Nephron progenitor cell (in vitro differentiated cells): Measurements from ENCODE around the gene PTRH2.

Experiments
- DNase-seq: peaks from one replicate; pipeline ENCODE4 v3.0.0; 2021
- H3K27ac Mint-ChIP-seq: 2 replicates; pipeline ENCODE4 v1.8.0; 2021; ENCODE audit warnings: mild to moderate bottlenecking, moderate library complexity, mixed read lengths
- H3K27me3 Mint-ChIP-seq: 2 replicates; pipeline ENCODE4 v1.8.0; 2021; ENCODE audit warnings: mild to moderate bottlenecking, low read depth, mixed read lengths; ENCODE audit not compliant: poor library complexity
- H3K36me3 Mint-ChIP-seq: 2 replicates; pipeline ENCODE4 v1.8.0; 2021; ENCODE audit warnings: low read depth, mixed read lengths
- H3K4me1 Mint-ChIP-seq: 2 replicates; pipeline ENCODE4 v1.8.0; 2021; ENCODE audit warnings: mixed read lengths
- H3K4me3 Mint-ChIP-seq: 2 replicates; pipeline ENCODE4 v1.8.0; 2021; ENCODE audit warnings: mild to moderate bottlenecking, moderate library complexity, mixed read lengths
- H3K9me3 Mint-ChIP-seq: 2 replicates; pipeline ENCODE4 v1.8.0; 2021; ENCODE audit warnings: mild to moderate bottlenecking, moderate library complexity, mixed read lengths
- TF ChIP-seq, protein P1 (sequence below): fragments of 200-600 bp; sonication (generic); IDR thresholded peaks from 2 replicates; pipeline ENCODE4 v1.5.0; 2021; ENCODE audit warnings: antibody characterized with exemption

Gene PTRH2

GRCh38 chr17:59737324-59737723, 30.1 kb upstream of the PTRH2 start:
- H3K4me3 Mint-ChIP-seq, result no peak overlapping the region
- no peak for DNase-seq
- H3K4me1 Mint-ChIP-seq, result no peaks in the 10 kb centered on the region
- TF ChIP-seq, protein P1, sequence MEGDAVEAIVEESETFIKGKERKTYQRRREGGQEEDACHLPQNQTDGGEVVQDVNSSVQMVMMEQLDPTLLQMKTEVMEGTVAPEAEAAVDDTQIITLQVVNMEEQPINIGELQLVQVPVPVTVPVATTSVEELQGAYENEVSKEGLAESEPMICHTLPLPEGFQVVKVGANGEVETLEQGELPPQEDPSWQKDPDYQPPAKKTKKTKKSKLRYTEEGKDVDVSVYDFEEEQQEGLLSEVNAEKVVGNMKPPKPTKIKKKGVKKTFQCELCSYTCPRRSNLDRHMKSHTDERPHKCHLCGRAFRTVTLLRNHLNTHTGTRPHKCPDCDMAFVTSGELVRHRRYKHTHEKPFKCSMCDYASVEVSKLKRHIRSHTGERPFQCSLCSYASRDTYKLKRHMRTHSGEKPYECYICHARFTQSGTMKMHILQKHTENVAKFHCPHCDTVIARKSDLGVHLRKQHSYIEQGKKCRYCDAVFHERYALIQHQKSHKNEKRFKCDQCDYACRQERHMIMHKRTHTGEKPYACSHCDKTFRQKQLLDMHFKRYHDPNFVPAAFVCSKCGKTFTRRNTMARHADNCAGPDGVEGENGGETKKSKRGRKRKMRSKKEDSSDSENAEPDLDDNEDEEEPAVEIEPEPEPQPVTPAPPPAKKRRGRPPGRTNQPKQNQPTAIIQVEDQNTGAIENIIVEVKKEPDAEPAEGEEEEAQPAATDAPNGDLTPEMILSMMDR, result no peak
- H3K9me3 Mint-ChIP-seq, result no peaks in the 10 kb centered on the region
- H3K36me3 Mint-ChIP-seq, result peaks cover 25% of the 10 kb centered on the region
- peak overlapping the region; percentile 17 for H3K27ac Mint-ChIP-seq
- H3K27me3 Mint-ChIP-seq, result no peaks in the 10 kb centered on the region

DNA sequence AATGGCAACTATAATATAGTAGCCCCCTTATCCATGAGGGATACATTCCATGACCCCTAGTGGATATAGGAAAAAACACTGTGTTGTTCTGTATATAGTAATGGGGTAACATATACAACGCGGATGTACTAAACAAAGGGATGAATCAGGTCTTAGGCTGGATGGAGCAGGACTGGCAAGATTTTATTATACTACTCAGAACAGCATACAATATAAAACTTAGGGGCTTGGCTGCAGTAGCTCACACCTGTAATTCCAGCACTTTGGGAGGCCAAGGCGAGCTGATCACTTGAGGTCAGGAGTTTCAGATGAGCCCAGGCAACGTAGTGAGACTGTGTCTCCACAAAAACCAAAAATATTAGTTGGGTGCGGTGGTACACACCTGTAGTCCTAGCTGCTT, 27.0 kb upstream of the PTRH2 start:
- Mint-ChIP-seq H3K36me3 (peaks cover 11% of the 10 kb centered on the region), H3K27me3 (no peaks in the 10 kb centered on the region), H3K4me1 (no peaks in the 10 kb centered on the region), H3K27ac (no peak overlapping the region), H3K9me3 (no peaks in the 10 kb centered on the region), H3K4me3 (no peak overlapping the region)
- no peak for DNase-seq
- TF ChIP-seq, protein P1, result no peak

- Mint-ChIP-seq H3K27ac (no peak overlapping the region), H3K9me3 (no peaks in the 10 kb centered on the region), H3K4me1 (no peaks in the 10 kb centered on the region), H3K27me3 (no peaks in the 10 kb centered on the region), H3K4me3 (no peak overlapping the region), H3K36me3 (peaks cover 11% of the 10 kb centered on the region)
- TF ChIP-seq, protein P1, result no peak
- DNase-seq, result no peak
Observed at GRCh38 chr17:59733697-59734096, 26.5 kb upstream of the PTRH2 start.

DNA sequence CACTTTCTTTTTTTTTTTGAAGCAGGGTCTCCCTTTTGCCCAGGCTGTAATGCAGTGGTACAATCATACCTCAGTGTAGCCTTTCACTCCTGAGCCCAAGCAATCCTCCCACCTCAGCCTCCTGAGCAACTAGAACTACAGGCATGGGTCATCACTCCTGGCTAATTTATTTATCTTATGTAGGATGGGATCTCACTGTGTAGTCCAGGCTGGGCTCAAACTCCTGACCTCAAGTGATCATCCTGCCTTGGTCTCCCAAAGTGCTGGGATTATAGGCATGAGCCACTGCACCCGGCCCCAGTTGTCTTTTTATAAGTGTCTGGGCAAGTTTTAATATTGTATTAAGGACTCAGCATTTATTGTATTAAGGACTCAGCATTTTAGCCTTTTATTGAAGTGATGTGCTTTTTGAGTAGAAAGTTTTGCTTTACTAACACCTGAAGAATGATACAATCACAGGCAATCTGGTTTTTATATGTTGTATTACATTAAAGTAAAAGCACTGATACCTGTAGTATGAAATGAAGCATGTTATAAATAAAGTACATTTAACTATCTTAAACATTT, 23.1 kb upstream of the PTRH2 start:
- peaks cover 5% of the 10 kb centered on the region for H3K36me3 Mint-ChIP-seq
- no peaks in the 10 kb centered on the region for H3K9me3 Mint-ChIP-seq
- DNase-seq, result no peak
- TF ChIP-seq, protein P1, result no peak
- H3K27ac Mint-ChIP-seq, result no peak overlapping the region
- no peaks in the 10 kb centered on the region for H3K4me1 Mint-ChIP-seq
- H3K27me3 Mint-ChIP-seq, result peaks cover 2% of the 10 kb centered on the region
- H3K4me3 Mint-ChIP-seq, result no peak overlapping the region

DNA sequence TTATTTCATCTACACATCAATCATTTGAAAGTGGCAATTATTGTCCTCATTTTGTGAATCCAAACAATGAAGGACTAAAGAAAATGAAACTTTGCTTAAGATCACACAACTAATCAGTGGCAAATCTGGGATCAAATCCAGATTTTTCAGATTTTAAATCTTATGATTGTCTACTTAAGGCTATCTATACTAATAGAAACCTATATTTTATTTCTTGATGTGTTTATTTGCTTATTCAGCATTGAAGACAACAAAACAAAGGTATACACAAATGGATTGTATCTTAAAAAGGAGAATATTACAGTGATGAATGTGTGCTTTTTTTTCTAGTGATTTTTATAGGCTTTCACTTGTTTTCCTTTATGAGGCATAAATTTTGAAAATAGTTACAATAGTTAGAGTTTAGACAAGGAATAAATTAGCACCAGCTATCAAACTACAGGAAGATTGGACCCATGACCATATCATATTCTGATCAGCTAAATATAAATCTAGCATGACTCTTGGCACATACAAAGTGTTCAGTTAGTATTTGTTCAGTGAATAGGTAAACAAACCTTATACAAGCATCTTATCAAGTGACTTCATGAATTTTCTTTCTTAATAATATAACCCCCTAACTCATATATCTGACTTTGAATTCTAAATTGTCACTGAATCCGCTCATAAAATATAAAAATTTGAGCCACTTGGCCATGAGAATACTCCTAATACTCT, 20.7 kb upstream of the PTRH2 start:
- Mint-ChIP-seq H3K27ac (no peak overlapping the region), H3K9me3 (no peaks in the 10 kb centered on the region), H3K27me3 (peaks cover 2% of the 10 kb centered on the region), H3K4me1 (no peaks in the 10 kb centered on the region), H3K4me3 (no peak overlapping the region), H3K36me3 (no peaks in the 10 kb centered on the region)
- TF ChIP-seq, protein P1, result no peak
- no peak for DNase-seq

- no peak overlapping the region for H3K27ac Mint-ChIP-seq
Observed at GRCh38 chr17:59725691-59726090, 18.5 kb upstream of the PTRH2 start.

More at GRCh38 chr17:59725691-59726090, 18.5 kb upstream of the PTRH2 start:
- TF ChIP-seq, protein P1, result no peak
- peaks cover 2% of the 10 kb centered on the region for H3K27me3 Mint-ChIP-seq
- no peaks in the 10 kb centered on the region for H3K4me1 Mint-ChIP-seq
- no peak overlapping the region for H3K4me3 Mint-ChIP-seq
- H3K36me3 Mint-ChIP-seq, result no peaks in the 10 kb centered on the region
- H3K9me3 Mint-ChIP-seq, result no peaks in the 10 kb centered on the region
- DNase-seq, result no peak
